ENCODE data around the gene CFAP99.

DNA sequence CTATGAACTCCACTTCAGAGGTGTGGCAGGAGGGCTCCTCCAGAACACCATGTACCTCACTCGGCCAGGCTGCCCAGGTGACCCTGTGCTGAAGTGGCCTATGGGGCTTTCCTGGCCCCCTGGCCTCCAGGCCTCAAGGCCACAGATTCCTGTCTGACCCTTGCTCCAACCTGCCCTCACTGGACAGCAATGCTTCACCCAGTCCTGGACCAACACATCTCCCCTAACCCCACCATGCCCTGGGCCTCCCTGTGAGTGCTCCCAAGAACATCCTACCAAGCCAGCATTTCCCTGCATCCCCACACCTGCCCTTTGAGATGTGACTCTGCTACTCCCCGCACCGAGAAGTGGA, 10.8 kb upstream of the CFAP99 start:
- TF ChIP-seq, protein P1, sequence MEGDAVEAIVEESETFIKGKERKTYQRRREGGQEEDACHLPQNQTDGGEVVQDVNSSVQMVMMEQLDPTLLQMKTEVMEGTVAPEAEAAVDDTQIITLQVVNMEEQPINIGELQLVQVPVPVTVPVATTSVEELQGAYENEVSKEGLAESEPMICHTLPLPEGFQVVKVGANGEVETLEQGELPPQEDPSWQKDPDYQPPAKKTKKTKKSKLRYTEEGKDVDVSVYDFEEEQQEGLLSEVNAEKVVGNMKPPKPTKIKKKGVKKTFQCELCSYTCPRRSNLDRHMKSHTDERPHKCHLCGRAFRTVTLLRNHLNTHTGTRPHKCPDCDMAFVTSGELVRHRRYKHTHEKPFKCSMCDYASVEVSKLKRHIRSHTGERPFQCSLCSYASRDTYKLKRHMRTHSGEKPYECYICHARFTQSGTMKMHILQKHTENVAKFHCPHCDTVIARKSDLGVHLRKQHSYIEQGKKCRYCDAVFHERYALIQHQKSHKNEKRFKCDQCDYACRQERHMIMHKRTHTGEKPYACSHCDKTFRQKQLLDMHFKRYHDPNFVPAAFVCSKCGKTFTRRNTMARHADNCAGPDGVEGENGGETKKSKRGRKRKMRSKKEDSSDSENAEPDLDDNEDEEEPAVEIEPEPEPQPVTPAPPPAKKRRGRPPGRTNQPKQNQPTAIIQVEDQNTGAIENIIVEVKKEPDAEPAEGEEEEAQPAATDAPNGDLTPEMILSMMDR (IDR thresholded peaks at IDR 0.05), result no peak
- no peak for TF ChIP-seq POLR2AphosphoS5 (IDR thresholded peaks at IDR 0.05; ENCODE audit: low read depth, low read length)
- no peak for TF ChIP-seq SIN3A (IDR thresholded peaks at IDR 0.05; ENCODE audit: borderline replicate concordance, insufficient read depth, low read depth, low read length)

Data from Panc1 (cell line).